Right lobe of liver (tissue), 6 donors: ENCODE data around the gene HAP1. TPM values are rescaled to one million over a fixed set of nuclear protein-coding genes. Genes with fewer than 3 reads are reported as not detected.

Source experiments
- ATAC-seq, 4 donors: fragments of 200-7000 bp; cut with Tn5 transposase; one replicate each; pipeline ENCODE4 v1.9.1; 2020; ENCODE audit warnings: mild to moderate bottlenecking in 4 of 4, moderate library complexity in 4 of 4
- DNase-seq, 3 donors: peaks; one replicate each; pipeline ENCODE4 v3.0.0-alpha.2; 2020
- H3K27ac ChIP-seq, 3 donors: fragments of 200-600 bp; one replicate each; pipeline ENCODE4 v1.8.0; 2022
- H3K27me3 ChIP-seq, 2 donors: fragments of 200-600 bp; one replicate each; pipeline ENCODE4 v1.8.0; 2022
- H3K36me3 ChIP-seq, 4 donors: fragments of 200-600 bp; sonication (generic) in 1 of 4; one replicate each; pipeline versions ENCODE4 v1.5.1 to v1.8.0; 2017 to 2022; ENCODE audit warnings: control low read depth in 1 of 4
- H3K4me1 ChIP-seq, 4 donors: fragments of 200-600 bp; sonication (generic) in 1 of 4; one replicate each; pipeline versions ENCODE4 v1.5.1 to v1.8.0; 2017 to 2022; ENCODE audit warnings: control low read depth in 1 of 4
- H3K4me3 ChIP-seq, 3 donors: fragments of 200-600 bp; one replicate each; pipeline ENCODE4 v1.8.0; 2022
- H3K9me3 ChIP-seq, 4 donors: fragments of 200-600 bp; sonication (generic) in 1 of 4; one replicate each; pipeline versions ENCODE4 v1.5.1 to v1.8.0; 2017 to 2022; ENCODE audit warnings: control low read depth in 1 of 4
- POLR2A ChIP-seq: fragments of 450-650 bp; IDR thresholded peaks from one replicate; pipeline ENCODE4 v1.6.1; 2017; ENCODE audit warnings: antibody characterized with exemption, mild to moderate bottlenecking
- WGBS: methylation state at CpG from one replicate; pipeline ENCODE4 v1.1.6; 2018; ENCODE audit warnings: low coverage, low lambda C conversion rate; ENCODE audit not compliant: insufficient coverage; ENCODE audit errors: missing lambda C conversion rate; 5-methylcytosine and 5-hydroxymethylcytosine counted together
- intact Hi-C, 2 donors: fragments of 100-400 bp; cut with DNase I; formaldehyde crosslinking; loops; one replicate each; pipeline versions ENCODE4 v1.11.2 to v1.14.1; 2022
- total RNA-seq, 6 experiments: library from RNA; depleted of rRNA in 2 of 6; stranded (reverse); fragments of >200 nt in 2 of 6; fragmentation: NEBNext Ultra II Directional in 3 of 6; extraction: Animal tissue kit (Norgen Biotek cat#: 25700) in 3 of 6; gene quantifications; one replicate each; pipeline versions ENCODE4 v1.1.0 to v1.2.4, GENCODE V29; 2016 to 2023
- TF ChIP-seq, protein P1 (sequence below), 4 donors: fragments of 200-600 bp in 3 of 4; fragments of 450-650 bp in 1 of 4; IDR thresholded peaks; one replicate each; pipeline versions ENCODE4 v1.5.1 to v1.8.0; 2016 to 2022; ENCODE audit warnings: antibody characterized with exemption in 4 of 4, mild to moderate bottlenecking in 2 of 4
- donor health status: DM: no; HTN: yes; CAD: no.
- donor health status: DM: no; HTN: no; CAD: no.
- donor health status: DM: no; HTN: no; CAD: no.
- donor health status: DM: no; HTN: yes; CAD: no.
- donor health status: DM: no; HTN: yes; CAD: no.

Gene HAP1
- total RNA-seq, 6 experiments from 2014 or later, result 0.07 to 0.10 (median 0.07) TPM; not detected in 3

DNA sequence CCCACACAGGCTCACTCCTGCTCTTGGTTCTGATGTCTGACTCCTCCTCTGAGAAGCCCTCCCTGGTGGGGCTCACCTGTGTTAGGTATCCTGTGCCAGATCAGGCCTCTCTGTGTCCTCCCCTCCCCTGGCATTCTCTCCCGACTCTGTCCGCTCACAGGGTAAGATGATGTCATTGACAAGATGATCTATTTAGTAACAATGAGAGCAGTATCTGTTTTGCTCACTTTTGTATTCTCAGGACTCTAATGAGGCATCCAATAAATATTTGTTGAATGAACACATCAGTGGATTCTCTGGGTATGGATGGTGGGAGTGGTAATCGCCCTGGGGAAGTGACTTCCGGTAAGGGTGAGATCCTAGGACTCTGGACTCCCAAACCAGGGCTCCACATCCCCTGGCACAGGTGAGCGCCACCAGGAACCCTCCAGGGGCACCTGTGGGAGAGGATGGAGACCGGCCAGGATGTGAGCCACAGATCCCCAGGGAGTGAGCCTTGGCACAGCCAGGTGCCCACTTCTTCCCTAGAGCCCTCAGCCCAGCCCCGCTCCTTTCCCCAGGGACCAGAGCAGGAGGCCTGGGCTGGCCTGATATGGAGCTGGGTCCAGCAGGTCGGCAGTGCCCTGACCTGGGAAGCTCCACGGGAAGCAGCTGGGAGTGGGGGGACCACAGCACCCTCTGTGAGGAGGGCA lies 5.4 kb upstream of the HAP1 start:
- TF ChIP-seq, protein P1, sequence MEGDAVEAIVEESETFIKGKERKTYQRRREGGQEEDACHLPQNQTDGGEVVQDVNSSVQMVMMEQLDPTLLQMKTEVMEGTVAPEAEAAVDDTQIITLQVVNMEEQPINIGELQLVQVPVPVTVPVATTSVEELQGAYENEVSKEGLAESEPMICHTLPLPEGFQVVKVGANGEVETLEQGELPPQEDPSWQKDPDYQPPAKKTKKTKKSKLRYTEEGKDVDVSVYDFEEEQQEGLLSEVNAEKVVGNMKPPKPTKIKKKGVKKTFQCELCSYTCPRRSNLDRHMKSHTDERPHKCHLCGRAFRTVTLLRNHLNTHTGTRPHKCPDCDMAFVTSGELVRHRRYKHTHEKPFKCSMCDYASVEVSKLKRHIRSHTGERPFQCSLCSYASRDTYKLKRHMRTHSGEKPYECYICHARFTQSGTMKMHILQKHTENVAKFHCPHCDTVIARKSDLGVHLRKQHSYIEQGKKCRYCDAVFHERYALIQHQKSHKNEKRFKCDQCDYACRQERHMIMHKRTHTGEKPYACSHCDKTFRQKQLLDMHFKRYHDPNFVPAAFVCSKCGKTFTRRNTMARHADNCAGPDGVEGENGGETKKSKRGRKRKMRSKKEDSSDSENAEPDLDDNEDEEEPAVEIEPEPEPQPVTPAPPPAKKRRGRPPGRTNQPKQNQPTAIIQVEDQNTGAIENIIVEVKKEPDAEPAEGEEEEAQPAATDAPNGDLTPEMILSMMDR (IDR thresholded peaks at IDR 0.05), result no peak
- no peak for TF ChIP-seq POLR2A
- Histone ChIP-seq H3K9me3 (no peaks in the 10 kb centered on the region), H3K4me3 (no peak overlapping the region), H3K27me3 (peaks cover 5 to 12% of the 10 kb centered on the region in 2 donors), H3K27ac (no peak overlapping the region), H3K4me1 (peaks cover 0 to 4% (median 0%) of the 10 kb centered on the region in 4 donors), H3K36me3 (no peaks in the 10 kb centered on the region)
- ATAC-seq (peak in 1 of 4 donors; percentile 44), DNase-seq (no peak)
- intact Hi-C loops, result loop anchor here (5.0 to 10.0 kb wide), 2 partner anchors 62 to 145 kb away; no protein-coding TSS in a partner anchor
- 80% methylated on average over 1 of the region's 9 CpGs for WGBS

DNA sequence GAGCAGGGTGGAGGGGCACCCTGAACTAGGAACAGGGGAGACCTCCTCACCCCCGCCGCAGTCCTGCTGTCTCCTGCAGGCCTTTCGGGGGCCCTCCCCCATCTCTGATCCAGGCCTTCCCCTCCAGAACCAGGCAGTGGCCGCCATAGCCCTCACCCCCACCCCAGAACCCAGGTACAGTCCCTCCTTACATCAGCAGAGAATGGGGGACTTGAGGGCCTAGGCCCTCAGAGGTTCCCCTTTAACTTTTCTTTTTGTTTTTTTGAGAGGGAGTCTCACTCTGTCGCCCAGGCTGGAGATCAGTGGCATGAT lies 4.3 kb upstream of the HAP1 start:
- TF ChIP-seq, protein P1 (IDR thresholded peaks at IDR 0.05), result no peak
- no peak for TF ChIP-seq POLR2A
- Histone ChIP-seq H3K9me3 (no peaks in the 10 kb centered on the region), H3K4me3 (no peak overlapping the region), H3K27me3 (peaks cover 5 to 12% of the 10 kb centered on the region in 2 donors), H3K4me1 (peaks cover 0 to 13% (median 3%) of the 10 kb centered on the region in 4 donors), H3K36me3 (no peaks in the 10 kb centered on the region), H3K27ac (no peak overlapping the region)
- no peak for DNase-seq
- no peak for ATAC-seq
- intact Hi-C loops, result loop anchor here (5.0 to 10.0 kb wide), 2 partner anchors 64 to 146 kb away; no protein-coding TSS in a partner anchor
- WGBS, result 80% methylated on average over 1 of the region's 5 CpGs

DNA sequence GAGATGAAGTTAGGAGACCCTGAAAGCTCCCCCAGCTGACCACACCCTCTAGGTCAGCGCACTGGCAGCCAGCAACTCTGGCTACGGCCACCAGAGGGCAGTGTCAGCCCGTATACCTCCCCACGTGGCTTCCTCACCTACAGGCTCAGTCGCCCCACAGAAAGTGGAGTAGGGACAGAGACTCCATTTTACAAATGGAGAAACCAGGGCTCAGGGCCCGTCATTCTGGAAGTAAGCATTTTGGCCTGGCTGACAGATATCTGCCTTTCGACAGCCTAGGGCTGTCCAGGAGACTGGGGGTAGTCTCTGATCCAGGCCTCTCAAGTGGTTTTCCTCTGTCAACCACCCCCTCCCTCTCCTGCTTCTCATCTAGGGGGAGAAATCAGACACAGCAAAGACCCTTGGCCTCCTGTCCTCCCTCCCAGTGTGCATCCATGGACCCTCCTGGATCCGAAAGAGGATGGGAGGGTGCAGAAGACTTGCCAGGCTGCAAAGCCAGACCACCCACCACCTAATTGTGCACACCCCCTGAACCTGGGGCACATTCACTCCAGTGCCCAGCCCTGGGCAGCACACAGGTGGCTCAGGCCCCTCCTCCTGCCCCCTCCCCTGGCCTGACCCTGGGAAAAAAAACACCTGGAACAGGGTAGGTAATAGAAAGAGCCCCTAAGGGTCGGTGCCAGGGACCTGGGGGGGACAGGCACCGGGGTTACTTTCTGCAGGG lies 3.8 kb upstream of the HAP1 start:
- peaks cover 5 to 12% of the 10 kb centered on the region in 2 donors for H3K27me3 ChIP-seq
- H3K9me3 ChIP-seq, result no peaks in the 10 kb centered on the region
- peak; percentile 75 to 82 (median 80) for DNase-seq
- H3K4me3 ChIP-seq, result no peak overlapping the region
- ATAC-seq, result peak; percentile 92 to 96 (median 94)
- WGBS, result 0% methylated on average over 2 of the region's 10 CpGs
- intact Hi-C loops, result loop anchor here (5.0 to 10.0 kb wide), 2 partner anchors 64 to 147 kb away; no protein-coding TSS in a partner anchor
- H3K36me3 ChIP-seq, result no peaks in the 10 kb centered on the region
- H3K27ac ChIP-seq, result no peak overlapping the region
- TF ChIP-seq POLR2A, result no peak
- TF ChIP-seq, protein P1 (IDR thresholded peaks at IDR 0.05), result peak; percentile 98 to 100 (median 98)
- H3K4me1 ChIP-seq, result peaks cover 0 to 13% (median 3%) of the 10 kb centered on the region in 4 donors

DNA sequence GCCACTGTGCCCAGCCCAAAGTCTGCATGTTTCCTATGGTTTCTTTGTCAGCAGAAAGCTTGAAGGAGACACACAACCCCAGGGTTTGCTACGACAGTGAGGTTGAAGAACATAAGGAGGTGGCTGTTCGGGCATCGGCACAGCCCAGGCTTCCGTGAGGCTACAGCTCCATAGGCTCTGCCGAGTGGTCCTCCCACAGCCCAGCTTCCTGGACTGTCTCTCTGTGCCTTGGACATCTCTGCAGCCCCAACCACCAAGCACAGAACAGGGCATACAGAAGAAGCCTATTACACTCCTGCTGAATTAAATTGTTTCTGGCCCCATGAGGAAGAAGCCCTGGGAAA lies 3.2 kb upstream of the HAP1 start:
- TF ChIP-seq POLR2A, result no peak
- TF ChIP-seq, protein P1 (IDR thresholded peaks at IDR 0.05), result no peak
- Histone ChIP-seq H3K36me3 (no peaks in the 10 kb centered on the region), H3K9me3 (no peaks in the 10 kb centered on the region), H3K27me3 (peaks cover 5 to 12% of the 10 kb centered on the region in 2 donors), H3K27ac (no peak overlapping the region), H3K4me3 (no peak overlapping the region), H3K4me1 (peaks cover 0 to 13% (median 3%) of the 10 kb centered on the region in 4 donors)
- ATAC-seq, result peak in 1 of 4 donors; percentile 2
- intact Hi-C loops, result loop anchor here (5.0 to 10.0 kb wide), 2 partner anchors 65 to 147 kb away; no protein-coding TSS in a partner anchor
- 40% methylated on average over 2 of the region's 5 CpGs for WGBS
- DNase-seq, result no peak
